Trophoblast cell (in vitro differentiated cells and primary cell): ENCODE results near the gene RNF152.

Experiments used
- DNase-seq, 2 donors: peaks; one replicate each; pipeline ENCODE4 v3.0.0-alpha.2; 2016
- H2AFZ ChIP-seq: 2 replicates; pipeline ENCODE4 v1.6.1; 2013; ENCODE audit warnings: low read length, moderate library complexity, mild to moderate bottlenecking; ENCODE audit not compliant: insufficient read depth, poor library complexity
- H2AK5ac ChIP-seq: 2 replicates; pipeline ENCODE4 v1.6.1; 2013; ENCODE audit warnings: mild to moderate bottlenecking, low read length
- H2BK120ac ChIP-seq: 2 replicates; pipeline ENCODE4 v1.6.1; 2013; ENCODE audit warnings: low read length, mild to moderate bottlenecking, moderate library complexity; ENCODE audit not compliant: insufficient read depth, poor library complexity
- H2BK12ac ChIP-seq: 2 replicates; pipeline ENCODE4 v1.6.1; 2013; ENCODE audit warnings: mild to moderate bottlenecking, low read length, moderate library complexity
- H2BK5ac ChIP-seq: 2 replicates; pipeline ENCODE4 v1.6.1; 2013; ENCODE audit warnings: low read length, low read depth, moderate library complexity, mild to moderate bottlenecking; ENCODE audit not compliant: poor library complexity
- H3K14ac ChIP-seq: 2 replicates; pipeline ENCODE4 v1.6.1; 2013; ENCODE audit warnings: mild to moderate bottlenecking, low read length
- H3K18ac ChIP-seq: 2 replicates; pipeline ENCODE4 v1.6.1; 2013; ENCODE audit warnings: mild to moderate bottlenecking, low read length
- H3K23ac ChIP-seq: 2 replicates; pipeline ENCODE4 v1.6.1; 2013; ENCODE audit warnings: low read length
- H3K27ac ChIP-seq: 2 replicates; pipeline ENCODE4 v1.5.1; 2013; ENCODE audit warnings: low read depth, mild to moderate bottlenecking, inconsistent platforms, low read length, moderate library complexity
- H3K27me3 ChIP-seq: 2 replicates; pipeline ENCODE4 v1.6.1; 2013; ENCODE audit warnings: inconsistent platforms, mild to moderate bottlenecking, low read length, moderate library complexity; ENCODE audit not compliant: insufficient read depth
- H3K36me3 ChIP-seq, 2 experiments: 1 replicate in 1 of 2; 2 replicates in 1 of 2; pipeline ENCODE4 v1.6.1; 2013; ENCODE audit warnings: low read length in 2 of 2, mild to moderate bottlenecking in 2 of 2, moderate library complexity in 1 of 2; ENCODE audit not compliant: insufficient read depth in 2 of 2, control insufficient read depth in 1 of 2
- H3K4ac ChIP-seq: 2 replicates; pipeline ENCODE4 v1.6.1; 2013; ENCODE audit warnings: low read depth, mild to moderate bottlenecking, low read length, moderate library complexity
- H3K4me1 ChIP-seq, 2 experiments: 1 replicate in 1 of 2; 2 replicates in 1 of 2; pipeline ENCODE4 v1.6.1; 2013; ENCODE audit warnings: low read length in 2 of 2, mild to moderate bottlenecking in 2 of 2, moderate library complexity in 1 of 2; ENCODE audit not compliant: insufficient read depth in 2 of 2, control insufficient read depth in 1 of 2
- H3K4me2 ChIP-seq: 2 replicates; pipeline ENCODE4 v1.6.1; 2013; ENCODE audit warnings: inconsistent platforms, mild to moderate bottlenecking, low read length, moderate library complexity
- H3K4me3 ChIP-seq: 2 replicates; pipeline ENCODE4 v1.5.1; 2013; ENCODE audit warnings: mild to moderate bottlenecking, low read depth, low read length, inconsistent platforms
- H3K79me1 ChIP-seq: one replicate; pipeline ENCODE4 v1.6.1; 2013; ENCODE audit warnings: low read length
- H3K79me2 ChIP-seq: 2 replicates; pipeline ENCODE4 v1.6.1; 2013; ENCODE audit warnings: low read length, mild to moderate bottlenecking; ENCODE audit not compliant: control insufficient read depth, insufficient read depth, poor library complexity
- H3K9ac ChIP-seq: 2 replicates; pipeline ENCODE4 v1.6.1; 2013; ENCODE audit warnings: mild to moderate bottlenecking, low read length
- H3K9me3 ChIP-seq: 2 replicates; pipeline ENCODE4 v1.6.1; 2013; ENCODE audit warnings: low read depth, mild to moderate bottlenecking, control low read depth, inconsistent platforms, low read length; ENCODE audit not compliant: insufficient read depth
- H4K12ac ChIP-seq: 2 replicates; pipeline ENCODE4 v1.6.1; 2013; ENCODE audit warnings: low read depth, mild to moderate bottlenecking, low read length, moderate library complexity
- H4K8ac ChIP-seq: 2 replicates; pipeline ENCODE4 v1.6.1; 2013; ENCODE audit warnings: low read depth, mild to moderate bottlenecking, low read length, moderate library complexity
- H4K91ac ChIP-seq: one replicate; pipeline ENCODE4 v1.6.1; 2013; ENCODE audit warnings: low read depth, mild to moderate bottlenecking, low read length, moderate library complexity
- WGBS: extraction: QIAGEN DNeasy Blood & Tissue Kit; methylation state at CpG from one replicate; pipeline ENCODE4 v1.1.7; 2013; ENCODE audit warnings: missing lambda C conversion rate; ENCODE audit not compliant: insufficient read length, insufficient coverage; ENCODE audit errors: extremely low coverage; 5-methylcytosine and 5-hydroxymethylcytosine counted together

The RNF152 gene

GRCh38 chr18:61931654-61932379, 39.0 kb upstream of the RNF152 start:
- no peak overlapping the region for H3K9ac ChIP-seq
- H3K79me2 ChIP-seq = no peaks in the 10 kb centered on the region
- no peak for DNase-seq

GRCh38 chr18:61929881-61930640, 37.3 kb upstream of the RNF152 start:
- Histone ChIP-seq H2BK12ac (no peak overlapping the region), H3K9ac (no peak overlapping the region), H3K79me1 (no peaks in the 10 kb centered on the region), H3K4me2 (no peak overlapping the region), H4K91ac (no peak overlapping the region), H3K4me3 (no peak overlapping the region), H3K23ac (no peak overlapping the region), H2AFZ (no peak overlapping the region), H3K18ac (no peak overlapping the region), H3K27ac (no peak overlapping the region), H3K4ac (no peak overlapping the region), H3K4me1 (no peaks in the 10 kb centered on the region), H2AK5ac (no peak overlapping the region), H3K27me3 (no peaks in the 10 kb centered on the region), H2BK120ac (no peak overlapping the region), H2BK5ac (no peak overlapping the region), H4K8ac (no peak overlapping the region), H3K14ac (no peak overlapping the region), H3K9me3 (no peaks in the 10 kb centered on the region), H4K12ac (no peak overlapping the region), H3K36me3 (no peaks in the 10 kb centered on the region), H3K79me2 (no peaks in the 10 kb centered on the region)
- no CpG with 5 or more reads among the region's 3 CpGs for WGBS
- DNase-seq = no peak

More at GRCh38 chr18:61931654-61932379, 39.0 kb upstream of the RNF152 start:
- no peaks in the 10 kb centered on the region for H3K36me3 ChIP-seq
- H3K4ac ChIP-seq = no peak overlapping the region
- H2BK5ac ChIP-seq = no peak overlapping the region
- H3K4me3 ChIP-seq = no peak overlapping the region
- H3K4me1 ChIP-seq = no peaks in the 10 kb centered on the region
- no peak overlapping the region for H2AFZ ChIP-seq
- H2BK120ac ChIP-seq = no peak overlapping the region
- no peaks in the 10 kb centered on the region for H3K27me3 ChIP-seq
- no peak overlapping the region for H3K27ac ChIP-seq
- WGBS = no CpG with 5 or more reads among the region's 6 CpGs
- no peaks in the 10 kb centered on the region for H3K9me3 ChIP-seq
- H3K79me1 ChIP-seq = no peaks in the 10 kb centered on the region
- H4K8ac ChIP-seq = no peak overlapping the region
- no peak overlapping the region for H3K18ac ChIP-seq
- no peak overlapping the region for H2AK5ac ChIP-seq
- H4K12ac ChIP-seq = no peak overlapping the region
- H2BK12ac ChIP-seq = no peak overlapping the region
- H3K4me2 ChIP-seq = no peak overlapping the region
- H3K23ac ChIP-seq = peak overlapping the region; percentile 30
- H3K14ac ChIP-seq = no peak overlapping the region
- no peak overlapping the region for H4K91ac ChIP-seq

GRCh38 chr18:61926532-61926931, 33.7 kb upstream of the RNF152 start:
- no CpG with 5 or more reads among the region's 4 CpGs for WGBS

GRCh38 chr18:61924550-61924949, 31.7 kb upstream of the RNF152 start:
- Histone ChIP-seq H3K4ac (no peak overlapping the region), H3K14ac (no peak overlapping the region)

More at GRCh38 chr18:61926532-61926931, 33.7 kb upstream of the RNF152 start:
- H3K9ac ChIP-seq = no peak overlapping the region
- no peaks in the 10 kb centered on the region for H3K36me3 ChIP-seq
- H2AFZ ChIP-seq = no peak overlapping the region
- H4K91ac ChIP-seq = no peak overlapping the region
- no peak overlapping the region for H3K4me2 ChIP-seq
- no peak overlapping the region for H3K23ac ChIP-seq
- DNase-seq = no peak
- no peaks in the 10 kb centered on the region for H3K27me3 ChIP-seq
- H3K4ac ChIP-seq = no peak overlapping the region
- H2BK12ac ChIP-seq = no peak overlapping the region
- no peak overlapping the region for H2BK120ac ChIP-seq
- H3K9me3 ChIP-seq = no peaks in the 10 kb centered on the region
- no peaks in the 10 kb centered on the region for H3K79me2 ChIP-seq
- no peak overlapping the region for H3K27ac ChIP-seq
- no peak overlapping the region for H4K8ac ChIP-seq
- H3K18ac ChIP-seq = no peak overlapping the region
- H3K14ac ChIP-seq = no peak overlapping the region
- no peak overlapping the region for H3K4me3 ChIP-seq
- H2BK5ac ChIP-seq = no peak overlapping the region
- no peaks in the 10 kb centered on the region for H3K79me1 ChIP-seq
- H2AK5ac ChIP-seq = no peak overlapping the region
- no peaks in the 10 kb centered on the region for H3K4me1 ChIP-seq
- H4K12ac ChIP-seq = no peak overlapping the region

More at GRCh38 chr18:61924550-61924949, 31.7 kb upstream of the RNF152 start:
- no peak overlapping the region for H2BK5ac ChIP-seq
- H4K12ac ChIP-seq = no peak overlapping the region
- H3K18ac ChIP-seq = no peak overlapping the region
- no peaks in the 10 kb centered on the region for H3K36me3 ChIP-seq
- H2BK12ac ChIP-seq = no peak overlapping the region
- no peak overlapping the region for H3K9ac ChIP-seq
- no peak overlapping the region for H4K8ac ChIP-seq
- H3K9me3 ChIP-seq = no peaks in the 10 kb centered on the region
- no peak overlapping the region for H2BK120ac ChIP-seq
- no peaks in the 10 kb centered on the region for H3K79me1 ChIP-seq
- no peak overlapping the region for H3K23ac ChIP-seq
- H3K27me3 ChIP-seq = no peaks in the 10 kb centered on the region
- DNase-seq = no peak
- no peak overlapping the region for H3K4me3 ChIP-seq
- no peak overlapping the region for H2AK5ac ChIP-seq
- no peak overlapping the region for H2AFZ ChIP-seq
- WGBS = no CpG with 5 or more reads among the region's 5 CpGs
- no peaks in the 10 kb centered on the region for H3K79me2 ChIP-seq
- no peaks in the 10 kb centered on the region for H3K4me1 ChIP-seq
- no peak overlapping the region for H4K91ac ChIP-seq
- no peak overlapping the region for H3K27ac ChIP-seq
- H3K4me2 ChIP-seq = no peak overlapping the region
